Measurements from ENCODE around the gene GABPA.
"Not testable (repeated sequence)": the region's sequence is repeated elsewhere in the genome, so short reads cannot be mapped to it uniquely, and the experiment has no call there.

Gene GABPA

GRCh38 chr21:25734904-25735645 is at the start of gene GABPA, which contains the start of gene ATP5PF:
Gene GABPA, plus strand, starts transcription at chr21:25734972. Its CDS starts 6,627 bp downstream, at chr21:25741599.
Gene ATP5PF, minus strand, starts transcription at chr21:25734904. Its CDS starts 5,110 bp downstream, at chr21:25729794.
- DNase-seq: peak; percentile 92

GRCh38 chr21:25687787-25688186 is 47.0 kb upstream of the GABPA start:
- DNase-seq: no peak

GRCh38 chr21:25688275-25689155 is 46.3 kb upstream of the GABPA start:
- DNase-seq: no peak

- no peak for DNase-seq
Observed at GRCh38 chr21:25689226-25689625, 45.5 kb upstream of the GABPA start.

GRCh38 chr21:25691976-25692375 is 42.8 kb upstream of the GABPA start:
- DNase-seq: no peak

- not testable (repeated sequence) for DNase-seq
Observed at GRCh38 chr21:25695461-25695860, 39.3 kb upstream of the GABPA start.

GRCh38 chr21:25700741-25701140 is 34.0 kb upstream of the GABPA start:
- DNase-seq: no peak

- no peak for DNase-seq
Observed at GRCh38 chr21:25701529-25701928, 33.2 kb upstream of the GABPA start.

GRCh38 chr21:25708467-25709065 is 26.2 kb upstream of the GABPA start:
- peak; percentile 58 for DNase-seq

GRCh38 chr21:25709684-25710265 is 25.0 kb upstream of the GABPA start:
- no peak for DNase-seq

- DNase-seq: no peak
Observed at GRCh38 chr21:25710550-25710949, 24.2 kb upstream of the GABPA start.

GRCh38 chr21:25714066-25714465 is 20.7 kb upstream of the GABPA start:
- not testable (repeated sequence) for DNase-seq

- DNase-seq: no peak
Observed at GRCh38 chr21:25717491-25718147, 17.2 kb upstream of the GABPA start.

- no peak for DNase-seq
Observed at GRCh38 chr21:25721987-25722386, 12.8 kb upstream of the GABPA start.

- DNase-seq: no peak
Observed at GRCh38 chr21:25722631-25723030, 12.1 kb upstream of the GABPA start.

GRCh38 chr21:25732091-25732760 is 2.5 kb upstream of the GABPA start:
- DNase-seq: no peak

- peak; percentile 4 for DNase-seq
Observed at GRCh38 chr21:25733859-25734653, 716 bp upstream of the GABPA start.

GRCh38 chr21:25734654-25734903 is 193 bp upstream of the GABPA start:
- DNase-seq: no peak

- DNase-seq: peak; percentile 62
Observed at GRCh38 chr21:25735646-25736597, 1.1 kb downstream of the GABPA start.

GRCh38 chr21:25737421-25737820 is 2.6 kb downstream of the GABPA start:
- DNase-seq: no peak
